DOHH2 (cell line): ENCODE measurements around the gene ZNF592.

Experiments
- H3F3A ChIP-seq: fragments of 200-600 bp; sonication (generic), shearing (Covaris generic); 2 replicates; pipeline ENCODE4 v1.6.0; 2016; ENCODE audit warnings: antibody characterized with exemption, mild to moderate bottlenecking; ENCODE audit not compliant: control insufficient read depth, insufficient read depth
- H3K27ac ChIP-seq: fragments of 200-600 bp; sonication (generic); 2 replicates; pipeline ENCODE4 v1.5.1; 2014; ENCODE audit warnings: low read depth, mild to moderate bottlenecking, low read length, moderate library complexity
- H3K27me3 ChIP-seq: fragments of 200-600 bp; sonication (generic); 2 replicates; pipeline ENCODE4 v1.6.1; 2014; ENCODE audit warnings: mild to moderate bottlenecking, low read length, mixed read lengths; ENCODE audit not compliant: control insufficient read depth
- H3K36me3 ChIP-seq: fragments of 200-600 bp; sonication (generic); 2 replicates; pipeline ENCODE4 v1.6.1; 2014; ENCODE audit warnings: mild to moderate bottlenecking, low read length, moderate library complexity, mixed read lengths; ENCODE audit not compliant: control insufficient read depth
- H3K4me1 ChIP-seq: fragments of 200-600 bp; sonication (generic); 2 replicates; pipeline ENCODE4 v1.6.1; 2014; ENCODE audit warnings: mild to moderate bottlenecking, low read length, mixed read lengths; ENCODE audit not compliant: control insufficient read depth
- H3K4me2 ChIP-seq: fragments of 200-600 bp; sonication (generic); 2 replicates; pipeline ENCODE4 v1.6.0; 2014; ENCODE audit warnings: mild to moderate bottlenecking, low read length, moderate library complexity
- H3K4me3 ChIP-seq: fragments of 200-600 bp; sonication (generic); 2 replicates; pipeline ENCODE4 v1.5.1; 2014; ENCODE audit warnings: mild to moderate bottlenecking, low read length, mixed read lengths
- H3K79me2 ChIP-seq: fragments of 200-600 bp; sonication (generic); 2 replicates; pipeline ENCODE4 v1.6.1; 2014; ENCODE audit warnings: mild to moderate bottlenecking, low read length, mixed read lengths; ENCODE audit not compliant: control insufficient read depth
- H3K9me2 ChIP-seq: fragments of 200-600 bp; sonication (generic); replicated peaks from 2 replicates; pipeline ENCODE4 v1.6.1; 2014; ENCODE audit warnings: mild to moderate bottlenecking, low read length, mixed read lengths; ENCODE audit not compliant: control insufficient read depth
- H3K9me3 ChIP-seq: fragments of 200-600 bp; sonication (generic); 2 replicates; pipeline ENCODE4 v1.6.1; 2014; ENCODE audit warnings: antibody characterized with exemption, low read length, mixed read lengths; ENCODE audit not compliant: control insufficient read depth, insufficient read depth
- H4K20me1 ChIP-seq: fragments of 200-600 bp; sonication (generic); 2 replicates; pipeline ENCODE4 v1.6.0; 2014; ENCODE audit warnings: low read depth, mild to moderate bottlenecking, antibody characterized with exemption, low read length, moderate library complexity; ENCODE audit not compliant: control insufficient read depth, insufficient read depth
- CTCF ChIP-seq: fragments of 200-600 bp; sonication (generic); IDR thresholded peaks from one replicate; pipeline ENCODE4 v1.5.1; 2014; ENCODE audit warnings: antibody characterized with exemption, mild to moderate bottlenecking, low read depth, low read length; ENCODE audit not compliant: poor library complexity, severe bottlenecking
- EZH2phosphoT487 ChIP-seq: fragments of 200-600 bp; sonication (generic); IDR thresholded peaks from 2 replicates; pipeline ENCODE4 v1.6.1; 2017; ENCODE audit warnings: borderline replicate concordance, mild to moderate bottlenecking, antibody characterized with exemption, low read length, moderate library complexity, mixed read lengths

Gene ZNF592

GRCh38 chr15:84772467-84772866, 24.1 kb downstream of the ZNF592 start:
- Histone ChIP-seq H3K4me3 (no peak overlapping the region), H3K27me3 (no peaks in the 10 kb centered on the region), H3K4me2 (no peak overlapping the region), H3K9me2 (no peaks in the 10 kb centered on the region), H3K27ac (no peak overlapping the region), H3K79me2 (peaks cover 84% of the 10 kb centered on the region), H3F3A (no peaks in the 10 kb centered on the region), H3K36me3 (peaks cover 49% of the 10 kb centered on the region), H3K9me3 (no peaks in the 10 kb centered on the region), H4K20me1 (0 out of 2 replicates have a peak, but pooled peaks cover 6% of the 10 kb centered on the region), H3K4me1 (no peaks in the 10 kb centered on the region)
- TF ChIP-seq CTCF: no peak
- no peak for TF ChIP-seq EZH2phosphoT487

- H3K36me3 ChIP-seq: peaks cover 41% of the 10 kb centered on the region
- H3K79me2 ChIP-seq: peaks cover 89% of the 10 kb centered on the region
- TF ChIP-seq EZH2phosphoT487 (no peak), CTCF (no peak)
These were observed 25.3 kb downstream of the ZNF592 start for GRCh38 chr15:84773716-84774115.

GRCh38 chr15:84775867-84776449, 27.6 kb downstream of the ZNF592 start:
- H3K4me2 ChIP-seq: no peak overlapping the region
- H3K36me3 ChIP-seq: peaks cover 35% of the 10 kb centered on the region
- H3K9me3 ChIP-seq: no peaks in the 10 kb centered on the region
- TF ChIP-seq CTCF: no peak
- TF ChIP-seq EZH2phosphoT487: no peak
- H3K4me1 ChIP-seq: no peaks in the 10 kb centered on the region
- no peaks in the 10 kb centered on the region for H3F3A ChIP-seq
- no peaks in the 10 kb centered on the region for H3K9me2 ChIP-seq
- no peak overlapping the region for H3K27ac ChIP-seq
- peaks cover 85% of the 10 kb centered on the region for H3K79me2 ChIP-seq
- H3K27me3 ChIP-seq: no peaks in the 10 kb centered on the region
- H3K4me3 ChIP-seq: no peak overlapping the region
- no peaks in the 10 kb centered on the region for H4K20me1 ChIP-seq

More at GRCh38 chr15:84773716-84774115, 25.3 kb downstream of the ZNF592 start:
- Histone ChIP-seq H4K20me1 (0 out of 2 replicates have a peak, but pooled peaks cover 4% of the 10 kb centered on the region), H3K4me2 (no peak overlapping the region), H3K27me3 (no peaks in the 10 kb centered on the region), H3K27ac (no peak overlapping the region), H3F3A (no peaks in the 10 kb centered on the region), H3K4me1 (no peaks in the 10 kb centered on the region), H3K9me2 (no peaks in the 10 kb centered on the region), H3K4me3 (no peak overlapping the region), H3K9me3 (no peaks in the 10 kb centered on the region)

- H3K4me3 ChIP-seq: no peak overlapping the region
- no peak for TF ChIP-seq CTCF
- no peak for TF ChIP-seq EZH2phosphoT487
- H4K20me1 ChIP-seq: 0 out of 2 replicates have a peak, but pooled peaks cover 3% of the 10 kb centered on the region
- H3K79me2 ChIP-seq: peaks cover 81% of the 10 kb centered on the region
- no peak overlapping the region for H3K27ac ChIP-seq
- H3K9me2 ChIP-seq: no peaks in the 10 kb centered on the region
- no peaks in the 10 kb centered on the region for H3F3A ChIP-seq
- no peaks in the 10 kb centered on the region for H3K9me3 ChIP-seq
- no peaks in the 10 kb centered on the region for H3K27me3 ChIP-seq
- no peaks in the 10 kb centered on the region for H3K4me1 ChIP-seq
- H3K4me2 ChIP-seq: no peak overlapping the region
- H3K36me3 ChIP-seq: peaks cover 43% of the 10 kb centered on the region
These were observed 29.8 kb downstream of the ZNF592 start for GRCh38 chr15:84778194-84778593.
